Hematopoietic multipotent progenitor cell treated with erythropoietin and hydrocortisone succinate and interleukin-3 and kit ligand, for 6 days (in vitro differentiated cells): ENCODE data around the gene TXNRD1.
"Not testable (repeated sequence)": the region's sequence is repeated elsewhere in the genome, so short reads cannot be mapped to it uniquely, and the experiment has no call there.

Experiments used
- DNase-seq: peaks from one replicate; pipeline ENCODE4 v3.0.0-alpha.2; 2015

The TXNRD1 gene

DNA sequence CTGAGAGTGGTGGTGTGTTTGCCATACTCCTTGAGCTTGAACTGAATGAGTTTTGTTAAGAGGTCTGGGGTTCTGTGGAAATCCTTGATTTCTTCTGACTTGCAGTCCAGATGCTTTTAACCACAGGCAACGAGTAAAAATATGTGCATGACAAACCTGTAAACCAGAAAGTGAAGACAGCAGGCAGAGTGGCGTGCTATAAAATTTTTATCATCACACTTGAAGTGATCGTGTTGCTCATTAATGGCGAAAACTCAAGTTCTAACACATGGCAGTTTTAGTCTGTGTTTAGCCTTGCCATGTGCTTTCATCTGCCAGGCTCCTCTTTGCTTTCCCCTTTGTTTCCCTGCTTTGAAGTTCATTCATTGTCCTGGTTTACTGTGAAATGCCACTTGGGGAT is 28.0 kb downstream of the TXNRD1 start:
- DNase-seq = no peak

- DNase-seq = no peak
Observed at GRCh38 chr12:104243971-104244370, 28.4 kb downstream of the TXNRD1 start.

GRCh38 chr12:104247698-104248097 is 32.1 kb downstream of the TXNRD1 start:
- DNase-seq = no peak

DNA sequence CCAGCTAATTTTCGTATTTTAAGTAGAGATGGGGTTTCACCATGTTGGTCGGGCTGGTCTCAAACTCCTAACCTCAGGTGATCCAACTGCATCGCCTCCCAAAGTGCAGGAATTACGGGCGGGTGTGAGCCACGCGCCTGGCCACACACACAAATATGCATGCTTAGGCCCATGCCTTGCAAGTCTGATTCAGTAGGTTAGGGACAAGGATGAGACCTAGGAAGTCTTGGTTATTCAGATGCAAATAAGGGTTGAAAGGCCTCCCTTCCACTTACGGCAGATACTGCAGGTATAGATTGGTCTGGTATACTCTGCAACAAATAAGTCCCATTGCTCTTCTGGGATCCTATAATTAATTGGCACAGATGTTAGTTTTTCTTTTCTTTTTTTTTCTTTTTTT is 32.9 kb downstream of the TXNRD1 start:
- DNase-seq = no peak

DNA sequence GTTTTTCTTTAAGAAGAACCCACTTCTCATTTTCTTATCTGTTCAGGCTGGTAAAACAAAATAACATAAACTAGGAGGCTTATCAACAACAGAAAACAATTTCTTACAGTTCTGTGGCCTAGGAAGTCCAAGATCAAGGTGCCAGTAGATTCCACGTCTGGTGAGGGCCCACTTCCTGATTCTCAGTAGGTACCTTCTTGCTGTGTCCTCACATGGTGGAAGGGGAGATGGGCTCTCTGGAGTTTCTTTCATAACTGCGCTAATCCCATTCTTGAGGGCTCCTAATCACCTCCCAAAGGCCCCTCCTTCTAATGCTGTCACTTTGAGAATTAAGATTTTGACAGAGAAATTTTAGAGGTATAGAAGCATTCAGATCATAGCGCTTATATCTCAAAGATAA is 33.4 kb downstream of the TXNRD1 start:
- DNase-seq = no peak

GRCh38 chr12:104249898-104250297 is 34.3 kb downstream of the TXNRD1 start:
- DNase-seq = no peak

DNA sequence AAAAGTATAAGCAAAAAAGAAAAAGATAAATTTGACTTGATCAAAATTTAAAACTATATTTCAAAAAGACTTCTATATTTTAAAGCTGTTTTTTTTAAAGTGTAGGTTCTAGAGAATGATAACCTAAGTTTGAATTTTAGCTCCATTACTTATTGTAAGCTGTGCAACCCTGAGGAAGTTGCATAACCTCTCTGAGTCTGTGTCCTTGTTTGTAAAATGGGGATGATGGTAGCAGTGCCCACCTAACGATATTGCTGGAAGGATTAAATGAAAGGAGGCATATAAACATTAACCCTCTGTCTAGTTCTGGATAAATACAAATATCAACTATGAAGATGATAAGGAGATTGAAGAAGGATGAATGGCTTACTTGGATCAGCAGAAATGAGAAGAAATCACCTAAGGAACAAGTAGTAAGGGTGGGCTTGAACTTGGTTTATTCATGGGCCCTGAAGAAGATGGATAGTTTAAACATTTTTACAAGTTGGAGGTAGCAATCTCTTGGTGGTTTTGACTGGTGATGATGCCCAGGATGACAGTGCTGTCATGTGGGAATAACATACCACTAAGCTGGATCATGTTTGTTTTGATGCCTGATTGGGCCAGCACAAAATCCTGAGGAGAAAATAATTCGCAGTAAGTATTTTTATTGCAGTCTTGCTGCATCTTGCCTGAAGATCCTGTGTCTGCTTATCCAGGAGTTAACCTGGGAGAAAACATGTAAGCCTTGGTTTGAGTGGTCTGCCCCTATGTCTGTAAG is 35.0 kb downstream of the TXNRD1 start:
- no peak for DNase-seq

- no peak for DNase-seq
Observed at GRCh38 chr12:104257913-104258472, 42.4 kb downstream of the TXNRD1 start.

GRCh38 chr12:104258476-104259067 is 43.0 kb downstream of the TXNRD1 start:
- DNase-seq = no peak

- no peak for DNase-seq
Observed at GRCh38 chr12:104263026-104263425, 47.4 kb downstream of the TXNRD1 start.

GRCh38 chr12:104263580-104264358 is 48.2 kb downstream of the TXNRD1 start:
- DNase-seq = peak; percentile 44

DNA sequence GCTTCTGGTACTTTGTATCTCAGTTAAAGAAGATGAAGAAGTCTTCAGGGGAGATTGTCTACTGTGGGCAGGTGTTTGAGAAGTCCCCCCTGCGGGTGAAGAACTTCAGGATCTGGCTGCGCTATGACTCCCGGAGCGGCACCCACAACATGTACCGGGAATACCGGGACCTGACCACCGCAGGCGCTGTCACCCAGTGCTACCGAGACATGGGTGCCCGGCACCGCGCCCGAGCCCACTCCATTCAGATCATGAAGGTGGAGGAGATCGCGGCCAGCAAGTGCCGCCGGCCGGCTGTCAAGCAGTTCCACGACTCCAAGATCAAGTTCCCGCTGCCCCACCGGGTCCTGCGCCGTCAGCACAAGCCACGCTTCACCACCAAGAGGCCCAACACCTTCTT is 49.9 kb downstream of the TXNRD1 start:
- DNase-seq = not testable (repeated sequence)

- DNase-seq = peak; percentile 37
Observed at GRCh38 chr12:104272938-104273337, 57.4 kb downstream of the TXNRD1 start.

DNA sequence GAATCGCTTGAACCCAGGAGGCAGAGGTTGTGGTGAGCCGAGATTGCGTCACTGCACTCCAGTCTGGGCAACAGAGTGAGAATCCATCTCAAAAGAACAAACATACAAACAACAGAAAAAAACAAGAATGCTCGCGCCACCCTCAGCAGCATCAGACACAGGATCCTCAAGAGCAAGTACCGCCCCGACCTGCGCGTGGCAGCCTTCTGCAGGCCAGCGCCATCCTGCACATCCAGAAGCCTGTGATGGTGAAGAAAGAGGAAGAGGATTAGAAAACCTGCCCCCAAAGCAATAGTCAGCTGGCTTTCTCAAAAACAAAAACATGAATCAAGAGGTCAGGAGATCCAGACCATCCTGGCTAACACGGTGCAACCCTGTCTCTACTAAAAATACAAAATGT is 57.9 kb downstream of the TXNRD1 start:
- DNase-seq = no peak

GRCh38 chr12:104274811-104275210 is 59.2 kb downstream of the TXNRD1 start:
- DNase-seq = no peak

DNA sequence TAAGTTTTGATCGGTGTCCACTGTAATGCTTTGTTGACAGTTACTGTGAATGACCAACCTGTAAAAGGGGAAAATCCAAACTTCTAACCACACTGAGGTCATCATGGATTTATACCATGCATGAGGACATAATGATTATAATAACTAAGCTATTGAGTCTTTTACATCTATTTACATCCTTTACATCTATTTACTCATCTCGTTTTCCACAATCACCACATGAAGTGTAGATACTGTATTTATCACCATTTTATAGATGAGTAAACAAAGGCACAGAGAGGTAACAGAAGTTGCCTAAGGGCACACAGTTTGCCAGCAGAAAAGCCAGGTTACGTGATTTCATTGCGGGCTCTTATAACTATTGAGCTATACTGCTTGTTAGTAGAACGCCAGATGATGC is 60.1 kb downstream of the TXNRD1 start:
- no peak for DNase-seq

DNA sequence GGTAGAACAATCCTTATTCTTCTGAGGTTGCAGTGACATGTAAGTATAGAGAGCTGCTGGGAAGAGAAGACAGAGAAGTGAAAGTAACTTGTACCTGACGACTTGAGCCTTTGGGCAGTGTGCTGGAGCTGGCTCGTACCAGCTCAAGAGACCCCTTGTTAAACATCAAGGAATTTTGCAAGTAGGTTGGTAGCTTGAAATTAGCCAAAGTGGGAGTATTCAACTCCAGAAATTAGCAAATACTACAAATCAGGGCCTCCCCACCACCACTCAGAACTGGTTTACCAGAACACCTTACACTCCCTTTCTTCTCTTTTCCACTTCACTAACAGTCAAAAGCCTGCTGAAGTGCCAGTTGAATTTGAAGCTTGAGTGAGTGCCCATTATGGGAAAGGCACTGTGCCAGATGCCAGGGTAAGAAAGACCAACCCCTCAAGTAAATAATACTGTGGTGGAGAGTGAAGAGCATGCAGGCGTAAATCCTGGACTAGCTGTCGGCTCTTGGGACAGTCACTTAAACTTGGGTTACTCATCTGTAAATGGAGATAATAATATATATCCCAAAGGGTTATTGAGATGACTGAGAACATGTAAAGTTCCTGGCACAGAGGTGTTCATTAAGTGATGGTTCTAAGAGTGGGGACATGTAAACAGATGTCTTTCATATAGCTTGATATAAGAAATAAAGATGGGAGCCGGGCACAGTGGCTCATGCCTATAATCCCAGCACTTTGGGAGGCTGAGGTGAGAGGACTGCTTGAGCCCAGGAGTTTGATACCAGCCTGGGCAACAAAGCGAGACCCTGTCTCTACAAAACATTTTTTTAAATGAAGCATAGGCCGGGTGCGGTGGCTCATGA is 60.9 kb downstream of the TXNRD1 start:
- DNase-seq = no peak

- no peak for DNase-seq
Observed at GRCh38 chr12:104279164-104279563, 63.6 kb downstream of the TXNRD1 start.

GRCh38 chr12:104280111-104280510 is 64.5 kb downstream of the TXNRD1 start:
- DNase-seq = no peak

GRCh38 chr12:104280717-104281458 is 65.3 kb downstream of the TXNRD1 start:
- peak; percentile 72 for DNase-seq

DNA sequence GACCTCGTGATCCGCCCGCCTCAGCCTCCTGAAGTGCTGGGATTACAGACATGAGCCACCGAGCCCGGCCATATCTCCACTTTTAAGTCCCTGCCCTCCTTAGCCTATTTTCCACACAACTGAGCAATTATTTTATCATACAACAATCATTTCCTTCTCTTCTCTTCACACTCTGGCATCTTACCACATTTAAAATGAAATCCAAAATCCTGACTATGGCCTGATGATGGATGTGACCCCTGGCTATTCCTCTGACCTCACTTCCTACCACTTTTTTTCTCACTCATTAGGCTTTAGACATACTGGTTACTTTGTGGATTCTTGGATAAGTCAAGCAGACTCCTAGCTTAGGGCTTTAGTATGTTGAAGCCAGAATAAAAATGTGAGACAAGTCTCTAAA is 66.1 kb downstream of the TXNRD1 start:
- no peak for DNase-seq

- DNase-seq = no peak
Observed at GRCh38 chr12:104282109-104282508, 66.5 kb downstream of the TXNRD1 start.
